HG03342 (cell line): ENCODE results near the gene LRP1B.
A peak's percentile ranks its signal among the peaks of the same experiment; 100 is the strongest.
"Not testable (repeated sequence)": the region's sequence is repeated elsewhere in the genome, so short reads cannot be mapped to it uniquely, and the experiment has no call there.

ENCODE experiments used
- ATAC-seq: cut with Tn5 transposase; IDR thresholded peaks from one replicate; pipeline ENCODE4 v1.9.1; 2021; ENCODE audit warnings: mild to moderate bottlenecking, moderate library complexity; ENCODE audit not compliant: unreplicated experiment

LRP1B gene

DNA sequence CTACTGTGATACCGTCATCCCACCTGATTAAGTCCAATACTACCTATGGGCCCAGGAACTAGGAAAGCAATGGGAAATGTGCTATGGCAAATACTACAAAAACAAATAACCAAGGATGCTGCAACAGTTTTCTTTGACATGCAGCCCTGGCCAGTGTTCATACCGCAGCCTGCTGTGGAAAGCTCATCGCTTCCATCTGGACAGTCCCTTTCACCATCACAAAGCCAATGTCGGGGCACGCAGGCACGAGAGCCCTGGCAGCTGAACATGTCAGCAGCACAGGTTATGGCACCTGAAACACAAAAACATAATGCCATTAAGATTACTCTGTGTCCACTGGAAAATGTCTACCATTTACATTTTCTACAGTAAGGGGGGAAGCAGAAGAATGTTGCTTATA is 1621.1 kb downstream of the LRP1B start:
- no peak for ATAC-seq

DNA sequence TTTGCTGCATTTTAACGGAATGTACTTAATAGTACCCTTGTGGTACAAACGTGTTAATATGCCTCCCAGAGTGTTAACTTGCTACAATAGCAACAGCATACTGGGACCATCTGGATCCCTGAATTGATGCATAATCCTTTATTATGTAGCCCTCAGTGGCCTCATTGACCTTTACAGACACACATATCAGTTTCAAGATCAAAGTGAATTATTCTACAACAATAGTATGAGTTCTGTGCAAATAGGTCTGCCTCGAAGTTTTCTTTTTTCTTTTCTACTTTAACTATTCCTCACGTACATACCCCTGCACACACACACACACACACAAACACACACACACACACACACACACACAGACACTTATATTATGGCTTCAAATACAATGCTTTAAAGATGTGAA is 1622.1 kb downstream of the LRP1B start:
- no peak for ATAC-seq

DNA sequence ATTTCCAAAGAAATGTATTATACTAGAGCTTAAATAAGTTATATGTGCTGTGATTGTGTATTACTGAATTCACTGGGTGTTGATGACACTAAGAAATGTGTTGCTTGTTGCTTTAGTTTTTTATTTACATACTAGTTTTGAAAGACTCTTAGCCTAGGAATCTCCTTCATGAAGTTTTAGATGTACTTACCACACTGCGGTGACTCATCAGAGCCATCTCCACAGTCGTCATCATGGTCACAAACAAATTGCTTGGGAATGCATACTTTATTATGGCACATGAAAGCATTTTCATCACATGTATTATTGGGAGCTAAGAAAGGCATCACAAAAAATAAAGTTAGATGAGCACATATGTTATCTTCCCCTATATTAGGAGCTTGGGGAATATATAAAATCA is 1624.2 kb downstream of the LRP1B start:
- no peak for ATAC-seq

DNA sequence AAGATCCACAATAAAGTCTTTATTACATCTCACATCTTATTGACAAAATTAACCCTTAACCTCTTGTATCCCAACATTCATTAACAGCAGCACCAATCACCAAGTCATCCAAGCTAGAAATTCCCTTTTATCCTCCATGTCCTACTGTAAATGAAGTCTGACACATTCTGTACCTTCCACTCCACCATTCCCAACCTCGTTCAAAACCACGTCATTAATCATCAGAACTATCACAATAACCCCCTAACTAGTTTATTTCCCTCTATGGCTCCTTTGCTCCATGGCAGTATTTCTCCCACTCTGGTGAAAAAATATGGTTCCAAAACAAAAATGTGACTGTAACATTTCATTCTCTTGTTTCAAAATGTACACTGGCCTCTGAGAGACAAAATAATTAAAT is 1626.2 kb downstream of the LRP1B start:
- ATAC-seq = no peak

DNA sequence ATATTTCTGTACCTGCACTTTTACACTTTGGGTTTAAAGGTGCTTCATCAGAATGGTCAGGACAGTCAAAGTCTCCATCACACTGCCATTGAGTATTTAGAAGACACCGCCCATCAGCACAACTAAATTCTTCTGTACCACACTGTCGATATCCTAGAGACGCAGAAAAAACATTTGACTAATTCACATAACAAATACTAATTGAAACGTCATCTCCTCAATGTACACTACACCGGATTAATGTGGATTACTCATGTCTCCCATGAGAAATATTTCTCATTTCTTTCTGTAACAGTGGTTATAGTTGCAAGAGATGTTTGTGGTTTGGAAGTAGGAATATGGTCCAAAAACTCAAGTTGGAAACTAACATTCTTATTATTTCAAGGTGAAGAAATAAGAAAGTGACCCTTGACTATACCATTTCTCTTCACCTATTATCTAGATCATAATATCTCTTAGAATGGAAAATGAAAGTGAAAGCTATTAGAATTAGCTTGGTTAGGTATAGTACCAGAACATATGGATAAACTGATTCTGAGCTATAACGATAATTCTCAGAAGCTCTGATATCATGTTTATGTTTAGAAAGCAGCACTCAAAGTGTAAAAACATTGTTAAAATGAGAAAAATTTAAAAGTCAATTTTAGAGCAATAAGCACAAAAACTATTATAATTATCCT is 1627.7 kb downstream of the LRP1B start:
- peak; percentile 71 for ATAC-seq

DNA sequence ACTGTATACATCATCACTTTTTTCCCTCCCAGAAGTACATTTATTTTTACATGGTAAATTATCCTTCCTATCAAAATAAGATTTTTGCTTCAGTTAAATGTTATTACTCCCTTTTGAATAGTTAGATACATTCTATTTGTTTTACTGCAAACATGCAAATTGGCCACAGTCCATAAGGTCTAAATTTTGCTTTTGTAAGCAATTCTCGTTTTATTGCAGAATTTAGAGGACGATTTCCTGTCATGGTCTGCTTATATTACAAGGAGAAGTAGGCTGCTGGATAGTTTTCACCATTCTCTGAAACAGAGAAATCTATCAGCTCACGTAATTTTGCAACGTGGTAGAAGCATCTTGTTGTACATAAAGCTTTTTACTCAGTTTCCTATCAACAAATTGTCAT is 1632.5 kb downstream of the LRP1B start:
- ATAC-seq = no peak

DNA sequence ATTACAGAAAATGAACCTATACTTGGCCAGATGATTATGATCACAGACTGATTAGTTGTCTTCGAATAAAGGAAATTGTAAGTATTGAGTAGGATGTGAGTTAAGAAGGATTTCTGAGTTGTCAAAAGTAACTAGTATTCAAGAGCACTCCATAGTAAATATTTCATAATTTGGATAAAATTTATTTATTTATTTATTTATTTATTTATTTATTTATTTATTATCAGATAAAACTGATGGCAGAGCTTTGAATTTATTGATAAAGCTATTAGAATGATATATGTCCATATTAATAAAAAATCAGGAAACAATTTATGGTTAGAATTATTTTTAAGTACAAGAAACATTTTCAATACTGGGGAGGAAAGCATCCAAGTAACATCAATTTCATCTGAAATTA is 1634.1 kb downstream of the LRP1B start:
- no peak for ATAC-seq

DNA sequence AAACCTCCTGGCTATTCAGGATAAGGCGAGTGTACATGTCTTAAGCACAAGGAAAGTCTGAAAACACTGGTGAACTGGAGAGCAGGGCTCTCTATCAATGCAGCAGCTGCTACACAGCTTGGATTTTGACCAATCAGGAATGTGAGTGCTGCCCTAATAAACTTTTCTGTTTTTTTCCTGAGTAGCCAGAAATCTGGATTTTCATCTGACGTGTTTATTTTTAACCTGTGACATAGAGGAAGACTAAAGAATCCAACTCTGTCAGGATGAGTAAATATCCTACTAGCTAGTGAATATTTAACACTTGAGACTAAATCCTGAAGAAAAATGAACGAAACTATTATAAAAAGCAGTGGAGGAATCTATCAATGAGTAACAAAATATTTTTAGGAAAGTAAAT is 1638.9 kb downstream of the LRP1B start:
- no peak for ATAC-seq

DNA sequence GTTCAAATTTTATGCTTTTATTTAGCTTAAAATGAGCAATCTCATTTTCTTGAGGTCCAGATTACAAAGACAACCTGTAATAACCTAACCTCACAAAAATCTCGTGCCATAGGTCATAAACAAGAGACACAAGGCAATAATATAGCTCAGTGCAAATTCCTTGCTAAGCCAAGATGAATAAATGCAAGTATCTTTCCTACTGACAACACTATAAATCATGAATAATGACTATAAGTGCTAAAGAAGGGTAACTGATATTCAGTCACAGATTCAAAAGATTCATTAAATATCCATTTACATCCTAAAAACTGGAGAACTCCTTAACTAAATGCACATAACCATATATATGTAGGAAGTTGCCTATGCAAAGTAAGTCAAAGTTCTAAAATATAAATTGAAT is 1641.6 kb downstream of the LRP1B start:
- no peak for ATAC-seq

DNA sequence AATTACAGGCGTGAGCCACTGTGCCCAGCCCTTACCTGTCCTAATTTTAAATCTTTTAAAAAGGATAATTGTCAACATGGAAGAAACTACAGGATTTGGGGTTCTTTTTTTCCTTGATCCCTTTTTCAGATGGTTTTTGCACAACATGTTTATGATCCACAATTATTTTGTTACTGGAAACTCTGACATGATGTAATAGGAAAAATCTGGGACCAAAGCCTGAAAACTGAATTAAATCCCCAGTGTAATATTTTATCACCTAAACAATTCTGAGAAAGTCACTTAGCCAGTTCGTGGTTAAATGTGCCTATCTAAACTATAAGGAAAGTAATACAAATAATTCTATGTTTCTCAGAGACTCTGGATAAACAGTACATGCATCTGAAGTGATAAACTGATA is 1649.7 kb downstream of the LRP1B start:
- ATAC-seq = no peak

DNA sequence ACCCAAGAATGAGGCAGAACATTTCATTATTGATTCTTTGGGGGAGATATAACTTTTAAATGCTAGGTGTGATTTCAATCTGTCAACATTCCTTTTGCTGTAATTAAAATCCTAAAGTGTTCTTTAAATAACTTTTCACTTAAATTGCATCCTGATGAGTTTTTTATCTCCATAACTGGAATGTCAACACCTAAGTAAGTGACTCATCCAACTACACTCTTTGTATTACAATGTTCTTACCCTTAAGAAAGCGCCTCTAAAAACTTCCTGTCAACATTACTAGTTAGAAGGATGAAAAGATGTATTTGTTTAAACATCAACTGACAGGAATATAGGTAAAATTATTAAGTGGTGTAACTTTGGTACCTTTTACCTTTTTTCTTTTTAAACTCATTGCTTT is 1657.0 kb downstream of the LRP1B start:
- ATAC-seq = no peak

DNA sequence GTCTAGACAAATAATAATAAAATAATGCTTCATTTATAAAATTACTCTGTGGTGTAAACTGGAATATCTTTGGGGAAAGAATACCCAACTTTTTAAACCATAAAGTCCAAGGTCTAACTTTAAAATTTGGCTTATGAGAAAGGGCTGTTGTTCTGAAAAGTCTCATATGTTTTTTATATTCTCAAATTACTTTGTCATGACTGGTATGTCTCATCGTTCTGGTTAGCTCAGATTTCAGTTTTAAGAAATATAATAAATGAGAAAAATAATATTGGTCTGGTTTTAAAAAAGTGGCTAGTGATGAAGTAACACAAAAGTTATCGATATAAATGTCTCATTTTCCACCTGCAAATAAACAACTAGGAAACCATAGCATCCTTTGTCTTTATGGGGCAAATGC is 1658.1 kb downstream of the LRP1B start:
- ATAC-seq = no peak

DNA sequence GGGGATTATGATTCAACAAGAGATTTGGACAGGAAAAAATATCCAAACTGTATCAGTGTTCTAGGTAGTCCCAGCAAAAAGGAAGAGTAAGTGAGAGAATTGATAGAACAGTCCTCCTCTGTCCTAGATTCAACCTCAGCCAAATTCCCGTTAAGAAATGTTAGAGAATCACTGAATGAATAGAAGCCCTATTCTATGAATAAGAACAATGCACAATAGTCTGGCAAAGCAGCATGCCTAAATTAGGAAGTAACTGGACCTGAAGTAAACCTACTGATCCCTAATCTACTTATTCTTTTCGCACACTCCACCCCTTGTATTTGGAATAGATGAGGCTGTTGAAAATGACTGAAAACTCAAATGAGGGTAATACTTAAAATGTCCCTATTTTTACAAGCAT is 1665.5 kb downstream of the LRP1B start:
- no peak for ATAC-seq

DNA sequence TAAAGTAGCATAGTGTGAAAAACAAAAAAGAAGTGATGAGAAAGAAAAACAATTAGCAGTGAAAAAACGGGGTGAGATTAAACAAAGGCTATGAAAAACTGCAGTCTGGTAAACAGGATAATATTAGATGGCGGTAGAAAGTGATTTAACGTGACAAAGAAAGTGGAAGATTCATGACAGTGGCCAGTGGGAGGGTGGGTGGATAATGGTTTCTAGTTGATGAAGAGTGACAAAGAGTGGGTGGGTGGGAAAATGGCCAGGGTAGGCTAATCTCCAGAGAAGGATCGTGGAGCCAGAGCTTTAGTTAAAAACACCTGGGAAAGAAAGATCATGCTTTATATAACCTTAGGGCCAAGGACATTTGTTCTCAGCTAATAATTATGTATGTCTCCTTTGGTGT is 1667.8 kb downstream of the LRP1B start:
- ATAC-seq = no peak

DNA sequence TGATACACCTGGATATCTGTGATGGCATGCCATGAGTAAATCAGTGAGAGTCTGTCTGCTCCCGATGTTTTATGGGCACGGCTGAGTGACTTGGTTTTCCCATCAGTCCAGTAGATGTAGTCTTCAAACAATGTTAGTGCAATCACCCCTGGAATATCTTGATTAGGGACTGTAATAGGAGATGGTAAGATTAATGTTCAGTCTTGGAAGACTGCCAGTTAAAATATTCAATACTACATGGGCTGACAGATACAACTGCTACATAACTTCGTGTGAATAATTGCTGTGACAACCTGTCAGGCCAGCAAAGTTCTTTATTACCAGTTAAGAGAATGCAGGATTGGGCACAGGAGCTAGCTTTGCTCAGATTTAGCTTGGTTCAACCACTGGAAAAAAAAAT is 1673.3 kb downstream of the LRP1B start:
- ATAC-seq = no peak

DNA sequence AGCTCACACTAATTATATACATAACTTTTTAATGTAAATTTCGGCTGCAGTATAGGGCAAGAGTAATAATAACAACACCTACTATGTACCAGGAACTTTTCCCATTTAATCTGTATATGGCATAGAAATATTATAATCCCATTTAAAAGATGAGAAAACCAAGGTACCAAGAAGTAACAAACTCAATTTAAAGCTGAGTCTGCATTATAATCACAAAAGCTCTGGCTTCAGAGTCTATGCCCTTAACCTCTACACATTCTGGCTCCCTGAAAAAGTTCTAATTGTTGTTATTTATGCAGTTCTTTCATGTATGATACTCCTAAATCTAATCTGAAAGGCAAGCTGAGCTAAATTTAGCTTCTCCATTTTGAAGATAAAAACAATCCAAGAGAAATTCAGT is 1675.5 kb downstream of the LRP1B start:
- ATAC-seq = no peak

DNA sequence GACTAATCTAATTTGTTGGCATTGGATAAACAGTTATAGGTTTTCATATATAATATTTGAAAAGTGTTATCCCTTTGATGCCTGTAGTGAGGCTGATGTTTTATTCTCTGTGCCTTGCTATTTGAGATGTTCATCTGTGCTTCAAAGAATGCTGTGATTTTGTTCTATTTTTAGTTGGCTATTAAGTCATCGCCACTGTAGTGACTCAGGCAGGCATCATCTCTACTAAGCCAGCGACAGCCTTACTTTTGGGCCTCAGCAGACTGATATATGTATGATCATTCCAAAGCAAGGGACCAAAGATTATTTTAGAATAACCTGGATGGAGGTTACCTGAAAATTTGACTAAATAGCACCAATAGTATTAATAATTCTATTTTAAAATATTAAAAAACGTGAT is 1676.1 kb downstream of the LRP1B start:
- no peak for ATAC-seq

DNA sequence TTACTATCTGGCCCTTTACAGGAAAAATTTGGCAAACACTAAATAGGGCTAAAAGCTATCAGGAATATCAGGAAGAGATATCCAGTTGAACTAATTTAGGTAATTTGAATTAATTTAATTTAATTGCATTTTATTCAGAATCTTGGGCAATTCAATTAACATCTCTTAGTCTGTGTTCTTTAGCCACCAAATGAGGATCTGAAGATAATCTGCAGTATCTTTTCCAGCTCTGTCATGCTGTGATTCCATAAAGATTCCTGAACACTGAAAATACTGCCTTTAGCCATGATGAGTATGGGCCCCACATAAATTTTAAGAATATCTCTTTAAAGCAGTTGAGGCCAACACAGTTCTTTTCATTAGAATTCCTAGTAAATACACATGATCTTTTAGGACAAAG is 1679.5 kb downstream of the LRP1B start:
- no peak for ATAC-seq

DNA sequence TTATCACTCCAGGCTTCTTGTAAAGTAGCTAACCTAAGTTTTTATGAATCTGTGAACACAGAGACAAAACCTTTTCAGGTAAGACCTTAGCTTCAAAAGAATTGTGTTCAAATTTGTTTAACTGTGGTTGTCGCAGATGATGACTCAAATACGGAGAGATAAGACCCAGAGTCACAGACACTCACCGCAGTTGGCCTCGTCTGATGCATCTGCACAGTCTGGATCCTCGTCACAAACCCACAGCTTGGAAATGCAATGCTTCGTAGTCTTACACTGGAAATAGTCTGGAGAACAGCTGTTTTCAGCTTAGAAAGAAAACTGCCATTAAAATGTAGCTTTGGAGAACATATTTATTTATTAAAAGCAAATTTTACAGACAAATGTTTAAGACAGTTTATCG is 1688.5 kb downstream of the LRP1B start:
- ATAC-seq = no peak

DNA sequence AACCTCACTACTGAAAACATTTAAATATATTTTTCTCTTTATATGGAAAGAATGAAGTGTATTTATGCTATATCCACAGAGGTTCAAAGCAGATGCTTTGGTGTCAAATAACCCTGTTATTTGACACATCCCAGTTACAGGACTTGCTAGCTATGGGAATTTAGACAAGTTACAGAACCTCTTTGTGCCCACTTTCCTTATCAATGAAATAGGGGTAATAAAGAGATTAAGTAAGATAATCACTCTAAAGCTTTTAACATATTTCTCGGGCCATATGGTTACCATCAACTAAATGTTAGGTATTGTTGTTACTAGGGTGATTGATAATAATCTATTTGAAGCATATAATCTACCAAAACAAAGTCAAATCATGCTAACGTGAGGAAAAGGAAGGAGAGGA is 1690.0 kb downstream of the LRP1B start:
- ATAC-seq = no peak

DNA sequence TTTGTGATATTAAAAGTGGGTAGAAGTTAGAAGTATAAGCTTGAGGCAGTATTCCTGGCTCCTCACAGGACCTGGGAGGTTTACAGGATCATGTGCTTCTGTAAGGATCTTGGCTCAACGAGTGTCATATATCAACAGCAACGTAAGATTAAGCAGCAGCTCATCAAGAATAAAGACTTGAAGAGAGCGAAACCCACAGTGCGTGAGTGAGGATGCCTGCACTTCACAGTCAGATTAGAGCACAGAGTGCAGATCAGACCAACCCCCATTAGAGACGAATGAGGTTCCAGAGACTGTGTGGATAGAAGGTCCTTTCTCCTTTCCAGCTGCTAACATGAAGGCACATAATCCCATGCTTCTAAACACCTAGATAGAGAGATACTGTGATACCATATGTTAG is 1693.9 kb downstream of the LRP1B start:
- no peak for ATAC-seq

DNA sequence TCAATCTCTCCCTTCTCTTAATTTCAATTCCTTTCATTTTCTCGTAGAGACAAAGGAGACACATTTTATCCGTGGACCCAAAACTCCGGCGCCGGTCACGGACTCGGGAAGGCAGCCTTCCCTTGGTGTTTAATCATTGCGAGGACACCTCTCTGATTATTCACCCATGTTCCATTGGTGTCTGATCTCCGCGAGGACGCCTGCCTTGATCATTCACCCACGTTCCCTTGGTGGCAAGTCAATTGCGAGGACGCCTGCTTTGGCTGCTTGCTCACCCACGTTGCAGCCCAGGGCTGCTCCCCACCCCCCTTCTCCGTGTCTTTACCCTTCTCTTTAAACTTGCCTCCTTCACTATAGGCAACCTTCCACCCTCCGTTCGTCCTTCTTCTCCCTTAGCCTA is 1703.8 kb downstream of the LRP1B start:
- ATAC-seq = not testable (repeated sequence)

DNA sequence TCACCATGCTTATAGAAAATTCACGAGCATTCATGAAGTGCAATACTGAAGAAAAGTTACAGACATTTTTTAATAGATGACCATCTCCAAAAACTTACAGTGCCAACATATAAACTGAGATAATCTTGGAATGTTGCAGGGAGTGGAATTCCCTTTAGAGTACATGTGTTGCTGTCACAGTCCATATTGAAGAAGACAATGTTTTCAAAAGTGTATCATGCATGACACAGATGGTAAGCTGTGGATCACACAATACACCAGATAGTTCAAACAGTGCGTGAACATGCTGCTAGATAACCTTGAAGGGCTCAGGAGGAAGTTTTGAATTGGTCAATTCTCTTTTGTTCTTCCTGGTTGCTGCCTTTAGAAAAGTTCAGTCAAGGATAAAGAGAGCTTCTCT is 1706.3 kb downstream of the LRP1B start:
- no peak for ATAC-seq

DNA sequence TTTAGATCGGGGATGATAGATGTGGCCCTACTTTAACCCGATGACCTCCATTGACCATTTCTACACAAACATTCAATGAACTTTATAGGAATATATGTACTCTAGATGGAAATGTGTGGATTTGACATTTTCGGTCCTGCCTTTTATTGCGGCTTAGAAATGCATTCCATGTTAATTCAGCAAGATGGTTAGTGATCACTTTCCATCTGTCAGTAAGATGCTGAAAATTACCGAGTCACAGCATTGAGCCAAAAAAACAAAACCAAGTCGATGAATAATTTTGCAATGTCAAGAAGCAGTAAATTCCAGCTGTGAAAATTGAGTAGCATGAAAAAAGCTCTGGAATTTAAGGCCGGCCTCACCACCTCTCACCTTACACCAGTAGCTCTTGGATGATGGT is 1708.1 kb downstream of the LRP1B start:
- ATAC-seq = no peak
